GM18498 (cell line): ENCODE data around the gene LRP2.
"Not testable (repeated sequence)": the region's sequence is repeated elsewhere in the genome, so short reads cannot be mapped to it uniquely, and the experiment has no call there.

Experiments
- ATAC-seq: cut with Tn5 transposase; IDR thresholded peaks from one replicate; pipeline ENCODE4 v1.9.1; 2021; ENCODE audit warnings: mild to moderate bottlenecking, moderate library complexity; ENCODE audit not compliant: unreplicated experiment

LRP2 gene

GRCh38 chr2:169348321-169349024 lies 13.9 kb downstream of the LRP2 start:
- no peak for ATAC-seq

GRCh38 chr2:169345486-169346437 lies 16.6 kb downstream of the LRP2 start:
- ATAC-seq = no peak

- no peak for ATAC-seq
These were observed 17.4 kb downstream of the LRP2 start for GRCh38 chr2:169344736-169345485.

- ATAC-seq = no peak
These were observed 19.1 kb downstream of the LRP2 start for GRCh38 chr2:169343202-169343601.

- ATAC-seq = no peak
These were observed 22.7 kb downstream of the LRP2 start for GRCh38 chr2:169339657-169340056.

GRCh38 chr2:169336695-169337094 lies 25.6 kb downstream of the LRP2 start:
- no peak for ATAC-seq

GRCh38 chr2:169330555-169331198 lies 31.7 kb downstream of the LRP2 start:
- ATAC-seq = no peak

- ATAC-seq = no peak
These were observed 32.4 kb downstream of the LRP2 start for GRCh38 chr2:169329688-169330554.

GRCh38 chr2:169328785-169329184 lies 33.5 kb downstream of the LRP2 start:
- no peak for ATAC-seq

- not testable (repeated sequence) for ATAC-seq
These were observed 34.5 kb downstream of the LRP2 start for GRCh38 chr2:169327837-169328236.

GRCh38 chr2:169325886-169326285 lies 36.4 kb downstream of the LRP2 start:
- not testable (repeated sequence) for ATAC-seq

- no peak for ATAC-seq
These were observed 37.6 kb downstream of the LRP2 start for GRCh38 chr2:169324581-169325260.

GRCh38 chr2:169323841-169324240 lies 38.5 kb downstream of the LRP2 start:
- ATAC-seq = no peak

- no peak for ATAC-seq
These were observed 41.8 kb downstream of the LRP2 start for GRCh38 chr2:169320561-169320960.

- ATAC-seq = no peak
These were observed 47.0 kb downstream of the LRP2 start for GRCh38 chr2:169315357-169315756.

GRCh38 chr2:169308349-169308748 lies 54.0 kb downstream of the LRP2 start:
- not testable (repeated sequence) for ATAC-seq

- not testable (repeated sequence) for ATAC-seq
These were observed 57.6 kb downstream of the LRP2 start for GRCh38 chr2:169304689-169305088.

GRCh38 chr2:169303579-169304305 lies 58.6 kb downstream of the LRP2 start:
- ATAC-seq = no peak

- ATAC-seq = no peak
These were observed 60.0 kb downstream of the LRP2 start for GRCh38 chr2:169302364-169302763.
